ENCODE results near the gene SEC14L2.
"Not testable (repeated sequence)": the region's sequence is repeated elsewhere in the genome, so short reads cannot be mapped to it uniquely, and the experiment has no call there.

Gene SEC14L2

DNA sequence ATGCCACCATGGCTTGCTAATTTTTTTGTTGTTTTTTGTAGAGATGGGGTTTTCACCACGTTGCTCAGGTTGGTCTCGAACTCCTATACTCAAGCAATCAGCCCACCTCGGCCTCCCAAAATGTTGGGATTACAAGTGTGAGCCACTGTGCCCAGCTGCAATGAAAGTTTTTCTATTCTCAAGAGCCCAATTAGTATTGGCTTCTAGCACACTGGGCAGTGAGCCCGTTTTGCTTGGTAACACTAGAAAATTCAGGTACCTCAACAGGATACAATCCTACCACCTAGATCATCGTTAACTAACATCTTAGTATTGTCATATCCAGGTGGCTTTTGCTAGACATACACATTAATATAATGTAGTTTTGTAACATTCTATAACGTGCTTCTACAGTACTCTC, 56.0 kb downstream of the SEC14L2 start:
- no peak for DNase-seq (ENCODE audit: low read depth)
- no peak overlapping the region for H3K4me3 ChIP-seq (ENCODE audit: control insufficient read depth, low read depth, low read length)

DNA sequence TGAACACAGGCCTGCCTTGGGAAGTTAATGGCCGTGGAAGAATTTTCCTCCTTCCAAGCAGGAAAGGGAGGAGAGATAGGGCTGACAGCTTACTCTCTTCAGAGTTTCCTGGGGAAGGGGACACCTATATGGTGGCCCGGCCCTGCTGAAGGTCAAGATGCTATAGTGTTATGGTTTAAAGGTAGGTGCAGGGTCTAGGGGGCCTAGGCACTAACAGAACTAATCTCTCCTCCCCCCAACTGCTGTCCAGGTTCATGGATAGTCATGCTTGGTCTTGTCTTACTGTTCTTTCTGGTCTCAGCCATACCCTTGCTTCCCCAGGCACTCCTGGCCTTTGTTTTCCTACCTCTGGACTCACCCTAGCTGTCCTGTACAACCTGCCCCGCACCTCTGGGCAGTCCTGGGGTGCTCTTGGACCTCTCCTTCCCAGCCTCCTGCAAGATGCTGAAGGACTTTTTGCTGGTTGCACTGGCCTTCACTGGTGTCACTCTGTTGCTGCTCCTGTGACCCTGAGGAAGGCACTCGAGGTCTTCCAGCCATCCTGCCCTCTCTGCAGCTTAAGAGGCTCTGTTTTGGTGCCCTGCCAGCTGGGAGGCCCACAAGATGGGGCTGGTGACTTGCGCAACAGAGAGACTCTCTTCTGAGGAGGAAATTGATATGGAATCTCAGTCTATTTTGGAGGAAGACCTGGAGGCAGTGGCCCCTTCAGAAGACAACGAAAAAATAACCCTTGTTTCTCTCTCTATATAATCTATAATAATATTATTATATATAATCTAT, 57.1 kb downstream of the SEC14L2 start:
- no peak overlapping the region for H3K4me3 ChIP-seq (ENCODE audit: control insufficient read depth, low read depth, low read length)
- TF ChIP-seq, protein P1, sequence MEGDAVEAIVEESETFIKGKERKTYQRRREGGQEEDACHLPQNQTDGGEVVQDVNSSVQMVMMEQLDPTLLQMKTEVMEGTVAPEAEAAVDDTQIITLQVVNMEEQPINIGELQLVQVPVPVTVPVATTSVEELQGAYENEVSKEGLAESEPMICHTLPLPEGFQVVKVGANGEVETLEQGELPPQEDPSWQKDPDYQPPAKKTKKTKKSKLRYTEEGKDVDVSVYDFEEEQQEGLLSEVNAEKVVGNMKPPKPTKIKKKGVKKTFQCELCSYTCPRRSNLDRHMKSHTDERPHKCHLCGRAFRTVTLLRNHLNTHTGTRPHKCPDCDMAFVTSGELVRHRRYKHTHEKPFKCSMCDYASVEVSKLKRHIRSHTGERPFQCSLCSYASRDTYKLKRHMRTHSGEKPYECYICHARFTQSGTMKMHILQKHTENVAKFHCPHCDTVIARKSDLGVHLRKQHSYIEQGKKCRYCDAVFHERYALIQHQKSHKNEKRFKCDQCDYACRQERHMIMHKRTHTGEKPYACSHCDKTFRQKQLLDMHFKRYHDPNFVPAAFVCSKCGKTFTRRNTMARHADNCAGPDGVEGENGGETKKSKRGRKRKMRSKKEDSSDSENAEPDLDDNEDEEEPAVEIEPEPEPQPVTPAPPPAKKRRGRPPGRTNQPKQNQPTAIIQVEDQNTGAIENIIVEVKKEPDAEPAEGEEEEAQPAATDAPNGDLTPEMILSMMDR (conservative IDR thresholded peaks at IDR 0.05; ENCODE audit: control insufficient read depth, insufficient read depth, low read depth, low read length) = no peak
- no peak for DNase-seq (ENCODE audit: low read depth)

More for the DNA sequence above, 56.0 kb downstream of the SEC14L2 start:
- TF ChIP-seq, protein P1 (conservative IDR thresholded peaks at IDR 0.05; ENCODE audit: control insufficient read depth, insufficient read depth, low read depth, low read length) = no peak

DNA sequence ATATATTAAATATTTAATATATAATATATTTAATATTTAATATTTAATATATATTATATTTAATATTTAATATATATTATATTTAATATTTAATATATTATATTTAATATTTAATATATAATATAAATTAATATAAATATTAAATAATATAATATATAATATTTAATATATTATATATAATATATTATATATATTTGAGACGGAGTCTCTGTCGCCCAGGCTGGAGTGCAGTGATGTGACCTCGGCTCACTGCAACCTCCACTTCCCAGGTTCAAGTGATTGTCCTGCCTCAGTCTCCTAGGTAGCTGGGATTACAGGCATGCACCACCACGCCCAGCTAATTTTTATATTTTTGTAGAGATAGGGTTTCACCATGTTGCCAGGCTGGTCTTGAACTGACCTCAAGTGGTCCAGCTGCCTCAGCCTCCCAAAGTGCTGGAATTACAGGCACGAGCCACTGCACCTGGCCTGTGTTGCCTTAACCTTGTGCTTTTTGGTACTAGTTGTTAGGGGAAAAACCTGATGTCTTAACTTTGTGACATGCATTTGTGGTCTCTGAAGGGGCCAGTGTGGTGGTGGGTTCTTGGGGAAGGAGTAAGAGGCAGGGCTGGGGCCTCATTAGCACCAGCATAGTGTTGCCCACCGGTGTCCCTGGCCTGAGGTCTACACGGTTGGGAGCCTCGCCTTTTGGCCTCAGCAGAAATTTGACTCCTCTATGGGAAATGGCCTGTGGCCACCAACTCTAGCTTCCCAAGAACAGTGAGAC, 58.4 kb downstream of the SEC14L2 start:
- no peak overlapping the region for H3K4me3 ChIP-seq (ENCODE audit: control insufficient read depth, low read depth, low read length)
- TF ChIP-seq, protein P1 (conservative IDR thresholded peaks at IDR 0.05; ENCODE audit: control insufficient read depth, insufficient read depth, low read depth, low read length) = no peak
- DNase-seq (ENCODE audit: low read depth) = no peak

DNA sequence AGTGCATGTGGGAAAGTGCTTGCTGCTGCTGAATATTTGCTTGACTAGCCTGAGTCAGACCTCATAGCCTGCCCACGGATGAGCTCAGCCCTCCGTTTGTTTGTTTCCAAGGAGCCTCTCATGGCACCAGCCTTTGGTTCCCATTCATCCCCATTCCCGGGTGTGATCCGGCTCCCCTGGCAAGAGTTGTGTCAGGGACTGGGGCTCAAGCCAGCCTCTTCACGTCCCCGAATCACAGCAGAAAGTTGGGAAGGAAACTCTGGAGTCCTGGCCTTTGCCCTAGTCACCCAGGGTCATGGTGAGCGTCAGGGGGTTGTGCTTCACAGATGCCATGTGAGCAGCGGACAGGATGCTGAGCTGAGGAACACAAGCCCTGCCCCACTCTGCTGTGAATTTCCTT, 61.2 kb downstream of the SEC14L2 start:
- TF ChIP-seq, protein P1 (conservative IDR thresholded peaks at IDR 0.05; ENCODE audit: control insufficient read depth, insufficient read depth, low read depth, low read length) = no peak
- peak; percentile 42 for DNase-seq (ENCODE audit: low read depth)

DNA sequence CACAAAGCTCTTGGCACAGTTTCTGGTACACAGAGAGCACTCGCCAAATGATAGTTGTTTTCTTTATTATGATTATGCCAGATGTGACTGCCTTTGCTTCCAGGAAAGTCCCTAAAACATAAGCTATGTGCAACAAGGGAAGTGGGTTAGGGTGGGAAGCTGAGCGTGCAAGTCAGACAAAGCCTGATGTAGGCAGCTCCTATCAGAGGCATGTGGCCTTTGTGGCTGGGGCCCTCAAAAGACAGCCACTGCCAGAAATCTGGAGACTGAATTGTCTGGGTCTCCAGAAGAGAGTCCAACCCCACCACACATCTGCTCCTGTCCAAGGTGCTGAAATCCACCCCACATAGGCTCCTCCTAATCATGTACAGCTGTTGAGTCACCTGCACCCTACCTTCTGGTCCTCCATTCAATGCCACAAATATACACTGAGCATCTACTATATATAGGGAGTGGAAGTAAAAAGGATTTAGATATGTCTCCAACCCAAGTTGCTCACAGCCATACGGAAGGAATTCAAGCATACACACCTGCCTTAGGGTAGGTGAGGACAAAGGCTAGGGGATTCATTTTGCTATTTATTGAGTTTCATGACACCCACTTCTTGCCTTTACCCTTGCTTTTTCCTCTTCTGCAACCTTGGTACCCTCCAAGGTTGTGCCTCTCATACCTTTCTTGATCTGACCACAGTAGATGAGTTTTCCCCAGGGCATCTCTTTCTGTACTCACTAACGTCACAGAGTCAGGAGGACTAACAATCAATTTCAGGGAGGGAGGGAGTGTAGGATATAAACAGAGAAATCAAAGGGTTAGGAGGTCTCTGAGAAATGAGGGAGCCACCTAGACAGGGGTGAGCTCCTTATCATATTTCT, 62.6 kb downstream of the SEC14L2 start:
- peak; percentile 20 for DNase-seq (ENCODE audit: low read depth)
- no peak overlapping the region for H3K4me3 ChIP-seq (ENCODE audit: control insufficient read depth, low read depth, low read length)
- TF ChIP-seq, protein P1 (conservative IDR thresholded peaks at IDR 0.05; ENCODE audit: control insufficient read depth, insufficient read depth, low read depth, low read length) = no peak

More for the DNA sequence above, 61.2 kb downstream of the SEC14L2 start:
- H3K4me3 ChIP-seq (ENCODE audit: control insufficient read depth, low read depth, low read length) = no peak overlapping the region

DNA sequence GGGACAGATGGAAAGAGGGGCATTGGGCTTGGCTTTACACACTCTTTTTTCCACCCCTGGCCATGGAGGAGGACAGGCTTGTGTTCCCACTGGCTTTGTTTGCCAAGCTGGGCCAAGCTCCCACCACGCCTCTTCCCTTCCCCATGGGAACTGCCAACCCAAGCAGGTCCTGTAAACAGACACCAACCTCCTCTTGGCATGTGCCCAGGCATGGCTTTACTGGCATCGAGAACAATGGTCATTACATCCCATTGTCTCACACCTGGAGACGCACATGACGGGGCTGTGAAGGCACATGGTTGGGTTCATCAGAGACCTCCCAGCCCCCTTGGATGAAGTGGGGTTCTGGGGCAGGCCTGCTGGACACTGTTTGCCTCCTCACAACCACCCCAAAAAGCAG, 63.3 kb downstream of the SEC14L2 start:
- no peak overlapping the region for H3K4me3 ChIP-seq (ENCODE audit: control insufficient read depth, low read depth, low read length)
- TF ChIP-seq, protein P1 (conservative IDR thresholded peaks at IDR 0.05; ENCODE audit: control insufficient read depth, insufficient read depth, low read depth, low read length) = no peak

DNA sequence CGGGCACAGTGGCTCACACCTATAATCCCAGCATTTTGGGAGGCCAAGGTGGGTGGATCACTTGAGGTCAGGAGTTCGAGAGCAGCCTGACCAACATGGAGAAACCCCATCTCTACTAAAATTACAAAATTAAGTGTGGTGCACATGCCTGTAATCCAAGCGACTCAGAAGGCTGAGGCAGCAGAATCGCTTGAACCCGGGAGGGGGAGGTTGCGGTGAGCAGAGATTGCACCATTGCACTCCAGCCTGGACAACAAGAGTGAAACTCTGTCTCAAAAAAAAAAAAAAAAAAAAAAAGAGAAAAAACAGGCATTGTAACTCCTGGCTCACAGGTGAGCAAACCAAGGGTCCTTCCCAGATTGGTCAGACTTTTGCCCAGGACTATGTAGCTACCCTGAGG, 63.7 kb downstream of the SEC14L2 start:
- not testable (repeated sequence) for H3K4me3 ChIP-seq (ENCODE audit: control insufficient read depth, low read depth, low read length); DNase-seq (ENCODE audit: low read depth)

More for the DNA sequence above, 63.3 kb downstream of the SEC14L2 start:
- no peak for DNase-seq (ENCODE audit: low read depth)

Data from fibroblast of mammary gland (primary cell).